Measurements from ENCODE around the gene TPRN. TPM values are rescaled to one million over a fixed set of nuclear protein-coding genes. Genes with fewer than 3 reads are reported as not detected.

TPRN gene
- total and polyA plus RNA-seq, 7 experiments from 2014 or later, result 0.35 to 13.5 (median 7.4) TPM

DNA sequence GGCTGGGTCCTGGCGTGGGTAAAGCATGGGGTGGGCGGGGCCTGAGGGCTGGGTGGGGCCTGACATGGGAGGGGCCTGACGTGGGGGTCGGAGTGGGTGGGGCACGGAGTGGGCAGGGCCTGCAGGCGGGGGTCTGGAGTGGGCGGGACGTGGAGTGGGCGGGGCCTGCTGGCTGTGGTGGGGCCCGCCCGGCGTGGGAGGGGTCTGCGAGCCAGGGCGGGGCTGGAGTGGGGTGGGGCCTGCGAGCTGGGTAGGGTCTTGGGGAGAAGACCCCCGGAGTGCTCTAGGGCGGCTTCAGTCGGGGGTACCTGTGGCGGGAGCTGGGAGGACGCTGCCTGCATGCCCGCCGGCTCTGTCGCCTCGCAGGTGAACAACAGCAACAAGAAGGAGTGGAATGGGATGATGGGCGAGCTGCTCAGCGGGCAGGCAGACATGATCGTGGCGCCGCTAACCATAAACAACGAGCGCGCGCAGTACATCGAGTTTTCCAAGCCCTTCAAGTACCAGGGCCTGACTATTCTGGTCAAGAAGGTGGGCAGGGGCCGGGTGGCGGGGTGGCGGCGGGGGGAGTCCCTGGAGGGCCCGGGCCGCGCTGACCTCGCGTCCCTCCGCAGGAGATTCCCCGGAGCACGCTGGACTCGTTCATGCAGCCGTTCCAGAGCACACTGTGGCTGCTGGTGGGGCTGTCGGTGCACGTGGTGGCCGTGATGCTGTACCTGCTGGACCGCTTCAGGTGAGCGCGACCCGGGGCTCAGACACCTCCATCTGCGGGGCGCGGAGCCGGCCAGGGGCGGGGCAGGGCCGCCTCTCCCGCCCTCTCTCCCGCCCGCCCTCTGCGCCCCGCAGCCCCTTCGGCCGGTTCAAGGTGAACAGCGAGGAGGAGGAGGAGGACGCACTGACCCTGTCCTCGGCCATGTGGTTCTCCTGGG is 38.7 kb downstream of the TPRN start:
- Mint-ChIP-seq H3K27ac (no peak overlapping the region), H3K36me3 (no peaks in the 10 kb centered on the region), H3K9me3 (peaks cover 0 to 3% (median 0%) of the 10 kb centered on the region in 11 donors), H3K4me1 (peaks cover 5 to 19% (median 10%) of the 10 kb centered on the region in 7 donors), H3K4me3 (peak overlapping the region in 1 of 10 donors; percentile 3), H3K27me3 (peaks cover 32 to 59% (median 38%) of the 10 kb centered on the region in 5 donors)
- no peak overlapping the region for H3K4me3 ChIP-seq (ENCODE audit: low read length)
- POLR2A ChIA-PET, result no interaction called here
- intact Hi-C loops (cut with micrococcal nuclease), result no loop called here
- peaks cover 8 to 28% of the 10 kb centered on the region in 2 donors for H3K27me3 ChIP-seq (ENCODE audit: control insufficient read depth in 2 of 2, insufficient read depth in 2 of 2, low read length in 2 of 2)
- ATAC-seq (no peak), DNase-seq (no peak)
- no peaks in the 10 kb centered on the region for H3K36me3 ChIP-seq (ENCODE audit: control insufficient read depth in 2 of 3, insufficient read depth in 3 of 3, low read length in 3 of 3)
- H3K27ac ChIP-seq (ENCODE audit: low read depth, low read length), result no peak overlapping the region
- H3K4me1 ChIP-seq (ENCODE audit: control insufficient read depth in 2 of 2, insufficient read depth in 2 of 2, low read length in 2 of 2), result peaks cover 0 to 9% of the 10 kb centered on the region in 2 donors
- no peaks in the 10 kb centered on the region for H3K9me3 ChIP-seq (ENCODE audit: control insufficient read depth in 2 of 3, low read length in 3 of 3)
- CTCF ChIA-PET, result no interaction called here

GRCh38 chr9:137160716-137161557 is 39.6 kb downstream of the TPRN start:
- no peak for DNase-seq
- Histone ChIP-seq H3K27ac (ENCODE audit: low read depth, low read length) (no peak overlapping the region), H3K4me3 (ENCODE audit: low read length) (no peak overlapping the region), H3K4me1 (ENCODE audit: control insufficient read depth in 2 of 2, insufficient read depth in 2 of 2, low read length in 2 of 2) (peaks cover 0 to 16% of the 10 kb centered on the region in 2 donors), H3K36me3 (ENCODE audit: control insufficient read depth in 2 of 3, insufficient read depth in 3 of 3, low read length in 3 of 3) (no peaks in the 10 kb centered on the region), H3K9me3 (ENCODE audit: control insufficient read depth in 2 of 3, low read length in 3 of 3) (no peaks in the 10 kb centered on the region), H3K27me3 (ENCODE audit: control insufficient read depth in 2 of 2, insufficient read depth in 2 of 2, low read length in 2 of 2) (peaks cover 4 to 32% of the 10 kb centered on the region in 2 donors)
- no peak for ATAC-seq
- H3K4me1 Mint-ChIP-seq, result peaks cover 5 to 19% (median 13%) of the 10 kb centered on the region in 7 donors
- POLR2A ChIA-PET, result no interaction called here
- CTCF ChIA-PET, result no interaction called here
- H3K27ac Mint-ChIP-seq, result no peak overlapping the region
- H3K9me3 Mint-ChIP-seq, result peaks cover 0 to 3% (median 0%) of the 10 kb centered on the region in 11 donors
- no peak overlapping the region for H3K4me3 Mint-ChIP-seq
- peaks cover 30 to 55% (median 35%) of the 10 kb centered on the region in 5 donors for H3K27me3 Mint-ChIP-seq
- intact Hi-C loops (cut with micrococcal nuclease), result no loop called here
- no peaks in the 10 kb centered on the region for H3K36me3 Mint-ChIP-seq

DNA sequence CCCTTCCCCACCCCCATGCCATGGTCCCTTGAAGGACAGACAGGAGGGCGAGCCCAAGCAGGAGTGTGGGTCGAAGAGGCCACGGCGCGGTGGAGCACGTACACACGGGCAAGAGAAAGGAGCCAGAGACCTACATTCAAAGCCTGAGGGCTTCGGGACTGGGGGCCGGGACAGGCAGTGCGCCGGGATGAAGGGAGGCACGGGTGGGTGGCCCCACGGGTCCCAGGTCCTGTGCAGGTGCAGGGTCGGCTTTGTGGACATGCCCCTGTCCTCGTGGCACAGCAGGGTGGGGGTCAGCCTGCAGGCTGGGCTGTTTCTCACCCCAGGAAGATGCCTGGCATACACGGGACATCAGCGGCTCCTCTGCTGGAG is 40.5 kb downstream of the TPRN start:
- no peaks in the 10 kb centered on the region for H3K9me3 ChIP-seq (ENCODE audit: control insufficient read depth in 2 of 3, low read length in 3 of 3)
- peak overlapping the region in 1 of 9 donors; percentile 10 for H3K27ac Mint-ChIP-seq
- peaks cover 4 to 28% of the 10 kb centered on the region in 2 donors for H3K27me3 ChIP-seq (ENCODE audit: control insufficient read depth in 2 of 2, insufficient read depth in 2 of 2, low read length in 2 of 2)
- intact Hi-C loops (cut with micrococcal nuclease), result no loop called here
- no peak overlapping the region for H3K4me3 ChIP-seq (ENCODE audit: low read length)
- H3K36me3 Mint-ChIP-seq, result no peaks in the 10 kb centered on the region
- H3K4me1 Mint-ChIP-seq, result peaks cover 5 to 19% (median 13%) of the 10 kb centered on the region in 7 donors
- no peak overlapping the region for H3K4me3 Mint-ChIP-seq
- DNase-seq (no peak), ATAC-seq (no peak)
- peaks cover 0 to 3% (median 0%) of the 10 kb centered on the region in 11 donors for H3K9me3 Mint-ChIP-seq
- peaks cover 35 to 51% (median 41%) of the 10 kb centered on the region in 5 donors for H3K27me3 Mint-ChIP-seq
- ChIA-PET CTCF (no interaction called here), POLR2A (no interaction called here)
- no peak overlapping the region for H3K27ac ChIP-seq (ENCODE audit: low read depth, low read length)
- peaks cover 0 to 16% of the 10 kb centered on the region in 2 donors for H3K4me1 ChIP-seq (ENCODE audit: control insufficient read depth in 2 of 2, insufficient read depth in 2 of 2, low read length in 2 of 2)
- no peaks in the 10 kb centered on the region for H3K36me3 ChIP-seq (ENCODE audit: control insufficient read depth in 2 of 3, insufficient read depth in 3 of 3, low read length in 3 of 3)

DNA sequence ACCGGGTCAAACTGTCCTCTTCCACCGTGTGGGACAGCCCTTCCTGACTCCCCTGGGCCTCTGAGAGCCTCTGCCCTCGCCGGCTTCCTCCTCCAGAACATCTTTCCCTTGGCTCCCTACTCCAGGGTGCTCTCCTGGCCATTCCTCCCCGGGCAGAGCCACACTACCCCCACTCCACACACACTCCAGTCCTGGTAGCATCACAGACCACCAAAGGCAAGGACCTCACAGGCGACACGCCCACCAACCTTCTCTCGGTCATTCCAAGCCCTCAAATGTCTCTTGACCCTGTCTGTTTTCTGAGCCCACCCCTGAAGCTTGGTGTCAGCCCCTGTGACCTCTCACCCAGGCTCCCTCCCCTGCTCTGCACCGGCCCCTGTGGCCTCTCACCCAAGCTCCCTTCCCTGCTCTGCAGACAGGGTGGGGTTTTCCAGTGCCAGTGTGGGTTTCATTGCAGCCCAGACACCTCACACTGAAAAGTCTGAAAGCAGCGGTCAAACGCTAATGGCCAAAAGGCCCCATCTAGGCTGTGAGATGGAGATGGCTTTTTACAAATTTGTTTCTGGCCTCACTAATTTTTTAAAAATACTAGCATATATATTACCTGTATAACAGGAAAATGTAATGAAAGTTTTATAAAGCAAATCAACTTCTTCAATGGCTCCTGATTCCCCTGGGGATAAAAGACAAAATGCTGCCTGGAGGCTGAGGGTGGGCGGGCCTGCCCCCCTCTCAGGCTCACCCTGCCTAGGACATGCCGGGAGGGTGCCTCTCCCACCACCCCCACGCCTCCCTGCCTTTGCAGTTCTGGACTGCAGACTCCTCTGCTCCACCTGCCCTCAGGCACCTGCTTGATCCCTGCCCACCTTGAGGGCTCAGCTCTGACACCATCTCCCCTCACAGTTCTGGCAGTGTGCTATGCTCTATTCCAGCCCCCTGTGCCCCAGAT is 41.2 kb downstream of the TPRN start:
- Mint-ChIP-seq H3K4me3 (no peak overlapping the region), H3K27ac (peak overlapping the region in 1 of 9 donors; percentile 10), H3K4me1 (peaks cover 5 to 19% (median 15%) of the 10 kb centered on the region in 7 donors), H3K27me3 (peaks cover 36 to 51% (median 42%) of the 10 kb centered on the region in 5 donors), H3K9me3 (peaks cover 0 to 3% (median 0%) of the 10 kb centered on the region in 11 donors), H3K36me3 (no peaks in the 10 kb centered on the region)
- Histone ChIP-seq H3K9me3 (ENCODE audit: control insufficient read depth in 2 of 3, low read length in 3 of 3) (no peaks in the 10 kb centered on the region), H3K27me3 (ENCODE audit: control insufficient read depth in 2 of 2, insufficient read depth in 2 of 2, low read length in 2 of 2) (peaks cover 4 to 28% of the 10 kb centered on the region in 2 donors), H3K27ac (ENCODE audit: low read depth, low read length) (no peak overlapping the region), H3K4me3 (ENCODE audit: low read length) (no peak overlapping the region), H3K36me3 (ENCODE audit: control insufficient read depth in 2 of 3, insufficient read depth in 3 of 3, low read length in 3 of 3) (no peaks in the 10 kb centered on the region), H3K4me1 (ENCODE audit: control insufficient read depth in 2 of 2, insufficient read depth in 2 of 2, low read length in 2 of 2) (peaks cover 0 to 16% of the 10 kb centered on the region in 2 donors)
- ChIA-PET POLR2A (no interaction called here), CTCF (no interaction called here)
- DNase-seq (no peak), ATAC-seq (no peak)
- intact Hi-C loops (cut with micrococcal nuclease), result no loop called here

DNA sequence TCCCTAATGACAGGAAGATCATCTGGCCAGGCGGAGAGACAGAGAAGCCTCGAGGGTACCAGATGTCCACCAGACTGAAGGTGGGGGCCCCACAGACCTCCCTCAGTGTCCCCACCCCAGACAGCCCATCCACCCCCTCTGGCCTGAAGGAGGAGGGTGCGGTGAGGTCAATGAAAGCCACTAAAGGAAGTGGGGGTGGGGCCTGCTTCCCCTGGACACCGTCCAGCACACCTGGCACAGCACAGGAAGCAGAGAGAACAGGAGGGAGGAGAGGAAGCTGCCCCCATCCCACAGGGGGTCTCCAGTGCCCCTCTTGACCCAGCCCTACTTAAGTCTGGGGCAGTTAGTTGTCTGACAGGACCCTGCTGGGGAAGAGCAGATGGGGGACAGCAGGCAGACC is 41.9 kb downstream of the TPRN start:
- ATAC-seq (no peak), DNase-seq (no peak)
- peaks cover 32 to 49% (median 41%) of the 10 kb centered on the region in 5 donors for H3K27me3 Mint-ChIP-seq
- H3K27me3 ChIP-seq (ENCODE audit: control insufficient read depth in 2 of 2, insufficient read depth in 2 of 2, low read length in 2 of 2), result peaks cover 4 to 24% of the 10 kb centered on the region in 2 donors
- H3K4me1 ChIP-seq (ENCODE audit: control insufficient read depth in 2 of 2, insufficient read depth in 2 of 2, low read length in 2 of 2), result peaks cover 0 to 16% of the 10 kb centered on the region in 2 donors
- H3K4me3 Mint-ChIP-seq, result no peak overlapping the region
- H3K4me3 ChIP-seq (ENCODE audit: low read length), result no peak overlapping the region
- H3K36me3 ChIP-seq (ENCODE audit: control insufficient read depth in 2 of 3, insufficient read depth in 3 of 3, low read length in 3 of 3), result no peaks in the 10 kb centered on the region
- H3K4me1 Mint-ChIP-seq, result peaks cover 5 to 19% (median 15%) of the 10 kb centered on the region in 7 donors
- no peaks in the 10 kb centered on the region for H3K36me3 Mint-ChIP-seq
- POLR2A ChIA-PET, result no interaction called here
- intact Hi-C loops (cut with micrococcal nuclease), result no loop called here
- CTCF ChIA-PET, result no interaction called here
- no peak overlapping the region for H3K27ac ChIP-seq (ENCODE audit: low read depth, low read length)
- no peaks in the 10 kb centered on the region for H3K9me3 ChIP-seq (ENCODE audit: control insufficient read depth in 2 of 3, low read length in 3 of 3)
- peaks cover 0 to 3% (median 0%) of the 10 kb centered on the region in 11 donors for H3K9me3 Mint-ChIP-seq
- H3K27ac Mint-ChIP-seq, result no peak overlapping the region

Data from naive thymus-derived CD4-positive, alpha-beta T cell (primary cell).